ENCODE results near the gene OTOGL.
A peak's percentile ranks its signal among the peaks of the same experiment; 100 is the strongest.

OTOGL gene

DNA sequence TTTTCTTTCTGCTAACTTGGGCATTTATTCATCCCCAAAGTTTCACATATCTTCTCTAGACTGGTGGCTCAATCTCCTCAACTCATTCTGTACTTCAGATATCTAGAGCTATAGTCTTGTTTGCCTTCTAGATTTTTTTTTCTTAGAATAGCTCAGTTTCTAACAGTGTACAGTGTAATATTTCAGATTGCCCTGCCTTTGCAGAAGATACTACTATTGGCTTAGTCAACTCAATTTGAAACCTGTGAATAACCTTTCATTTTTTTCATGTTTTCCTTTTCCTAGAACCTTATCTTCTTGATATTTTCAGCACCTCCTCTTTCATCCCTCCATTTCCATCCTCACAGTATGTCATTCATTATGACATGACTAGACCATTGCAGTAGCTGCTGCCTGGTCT, 69.6 kb downstream of the OTOGL start:
- Mint-ChIP-seq H3K27ac (peak overlapping the region in 1 of 3 experiments; percentile 9), H3K4me1 (peaks cover 23% of the 10 kb centered on the region), H3K36me3 (ENCODE audit: low read depth) (no peaks in the 10 kb centered on the region), H3K4me3 (no peak overlapping the region), H3K27me3 (ENCODE audit: low read depth) (no peaks in the 10 kb centered on the region), H3K9me3 (peaks cover 7% of the 10 kb centered on the region)
- TF ChIP-seq CTCF (IDR thresholded peaks at IDR 0.05; ENCODE audit: unreplicated experiment in 3 of 3): no peak

- no peaks in the 10 kb centered on the region for H3K36me3 Mint-ChIP-seq (ENCODE audit: low read depth)
- no peak overlapping the region for H3K27ac Mint-ChIP-seq
- peaks cover 12% of the 10 kb centered on the region for H3K4me1 Mint-ChIP-seq
- H3K9me3 Mint-ChIP-seq: peaks cover 7% of the 10 kb centered on the region
- no peak for TF ChIP-seq CTCF (IDR thresholded peaks at IDR 0.05; ENCODE audit: unreplicated experiment in 3 of 3)
- no peak overlapping the region for H3K4me3 Mint-ChIP-seq
- no peaks in the 10 kb centered on the region for H3K27me3 Mint-ChIP-seq (ENCODE audit: low read depth)
Measured at GRCh38 chr12:80170915-80171314, 71.6 kb downstream of the OTOGL start.

DNA sequence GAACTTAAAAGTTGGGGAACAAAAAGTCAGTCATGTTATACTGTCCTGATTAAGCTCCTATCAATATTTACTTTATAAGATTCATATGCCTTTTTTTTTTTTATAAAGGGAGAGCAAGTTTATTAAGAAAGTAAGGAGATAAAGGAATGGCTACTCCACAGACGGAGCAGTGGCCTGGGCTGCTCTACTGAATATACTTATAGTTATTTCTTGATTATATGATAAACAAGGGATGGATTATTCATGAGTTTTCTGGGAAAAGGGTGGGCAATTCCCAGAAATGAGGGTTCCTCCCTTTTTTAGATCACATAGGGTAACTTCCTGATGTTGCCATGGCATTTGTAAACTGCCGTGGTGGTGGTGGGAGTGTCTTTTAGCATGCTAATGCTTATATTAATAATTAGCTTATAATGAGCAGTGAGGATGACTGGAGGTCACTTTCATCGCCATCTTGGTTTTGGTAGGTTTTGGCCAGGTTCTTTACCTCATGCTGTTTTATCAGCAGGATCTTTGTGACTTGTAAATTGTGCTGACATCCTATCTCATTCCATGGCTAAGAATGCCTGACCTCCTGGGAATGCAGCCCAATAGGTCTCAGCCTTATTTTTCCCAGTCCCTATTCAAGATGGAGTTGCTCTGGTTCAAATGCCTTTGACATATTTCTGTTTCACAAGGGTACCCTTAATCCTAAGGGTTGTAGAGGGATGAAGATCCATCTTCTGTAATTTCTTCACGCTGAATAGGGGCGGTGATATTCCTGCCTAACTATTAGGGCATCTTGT, 73.9 kb downstream of the OTOGL start:
- peaks cover 7% of the 10 kb centered on the region for H3K9me3 Mint-ChIP-seq
- H3K4me1 Mint-ChIP-seq: no peaks in the 10 kb centered on the region
- H3K27me3 Mint-ChIP-seq (ENCODE audit: low read depth): no peaks in the 10 kb centered on the region
- H3K36me3 Mint-ChIP-seq (ENCODE audit: low read depth): no peaks in the 10 kb centered on the region
- no peak for TF ChIP-seq CTCF (IDR thresholded peaks at IDR 0.05; ENCODE audit: unreplicated experiment in 3 of 3)
- H3K4me3 Mint-ChIP-seq: no peak overlapping the region
- H3K27ac Mint-ChIP-seq: no peak overlapping the region

DNA sequence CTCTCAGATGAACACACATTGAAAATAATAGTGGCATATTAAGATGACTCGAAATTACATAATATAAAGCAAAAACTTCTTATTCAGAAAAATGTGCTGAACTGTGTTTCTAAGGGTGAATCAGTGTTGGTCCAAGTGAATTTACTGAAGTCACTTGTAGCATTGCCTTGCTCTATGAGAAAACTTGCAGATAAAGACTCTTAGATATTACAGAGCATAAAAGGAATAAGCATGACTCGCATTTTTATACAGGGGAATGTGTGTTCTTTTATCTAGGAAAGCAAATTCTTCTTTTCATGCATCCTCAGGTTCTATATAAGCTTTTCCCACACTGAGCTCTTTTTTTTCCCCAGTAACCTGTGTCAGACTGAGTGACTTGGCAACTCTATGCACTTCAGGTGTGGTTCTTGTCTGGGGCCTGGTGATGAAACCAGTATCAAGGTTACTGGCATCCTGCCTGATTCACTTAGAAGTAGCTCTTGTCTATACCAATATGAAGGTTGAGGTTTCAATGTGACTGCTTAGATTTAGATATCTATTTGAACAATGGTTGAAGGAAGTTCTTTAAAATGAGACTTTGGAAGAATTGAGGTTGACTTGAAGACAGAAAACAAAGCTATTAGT, 76.1 kb downstream of the OTOGL start:
- Mint-ChIP-seq H3K4me3 (no peak overlapping the region), H3K9me3 (peaks cover 4% of the 10 kb centered on the region), H3K36me3 (ENCODE audit: low read depth) (no peaks in the 10 kb centered on the region), H3K27ac (no peak overlapping the region), H3K4me1 (no peaks in the 10 kb centered on the region), H3K27me3 (ENCODE audit: low read depth) (peaks cover 3% of the 10 kb centered on the region)
- no peak for TF ChIP-seq CTCF (IDR thresholded peaks at IDR 0.05; ENCODE audit: unreplicated experiment in 3 of 3)

DNA sequence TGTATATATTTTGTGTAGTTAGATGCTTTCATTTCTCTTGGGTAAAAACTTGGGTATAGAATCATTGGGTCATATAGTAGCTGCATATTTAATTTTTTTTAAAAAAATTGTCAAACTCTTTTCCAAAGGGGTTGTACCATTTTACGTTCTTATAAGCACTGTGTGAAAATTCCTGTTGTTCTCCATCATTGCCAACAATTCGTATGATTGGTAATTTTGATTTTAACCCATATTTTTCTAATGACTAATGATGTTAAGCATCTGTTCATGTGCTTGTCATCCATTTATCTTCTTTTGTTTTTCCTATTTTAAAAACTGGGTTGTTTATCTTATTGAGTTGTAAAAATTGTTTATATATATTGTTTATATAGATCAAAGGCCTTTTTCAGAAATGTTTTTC, 77.4 kb downstream of the OTOGL start:
- no peaks in the 10 kb centered on the region for H3K36me3 Mint-ChIP-seq (ENCODE audit: low read depth)
- peaks cover 4% of the 10 kb centered on the region for H3K9me3 Mint-ChIP-seq
- H3K4me1 Mint-ChIP-seq: no peaks in the 10 kb centered on the region
- H3K27me3 Mint-ChIP-seq (ENCODE audit: low read depth): peaks cover 3% of the 10 kb centered on the region
- H3K4me3 Mint-ChIP-seq: no peak overlapping the region
- no peak for TF ChIP-seq CTCF (IDR thresholded peaks at IDR 0.05; ENCODE audit: unreplicated experiment in 3 of 3)
- H3K27ac Mint-ChIP-seq: no peak overlapping the region

DNA sequence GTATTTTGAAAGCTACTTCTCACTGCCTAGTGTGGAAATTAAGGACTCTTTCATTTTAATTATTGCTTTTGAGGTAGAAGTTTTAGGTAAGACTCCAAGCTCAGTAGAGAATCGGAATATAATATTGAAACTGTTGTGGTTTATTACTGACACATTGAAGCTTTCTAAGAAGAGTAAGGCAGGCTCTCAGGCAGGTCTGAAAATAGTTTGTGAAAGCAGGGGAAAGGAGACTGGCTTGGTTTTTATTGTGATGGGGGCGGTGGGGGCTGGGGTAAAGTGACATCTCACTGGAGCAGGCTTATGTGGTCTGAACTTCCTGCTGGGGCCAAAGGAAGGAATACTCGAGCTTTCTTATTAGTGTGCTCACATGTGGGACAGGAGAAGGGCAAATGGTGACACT, 79.5 kb downstream of the OTOGL start:
- H3K4me3 Mint-ChIP-seq: no peak overlapping the region
- no peaks in the 10 kb centered on the region for H3K9me3 Mint-ChIP-seq
- no peaks in the 10 kb centered on the region for H3K36me3 Mint-ChIP-seq (ENCODE audit: low read depth)
- peaks cover 3% of the 10 kb centered on the region for H3K27me3 Mint-ChIP-seq (ENCODE audit: low read depth)
- no peaks in the 10 kb centered on the region for H3K4me1 Mint-ChIP-seq
- no peak overlapping the region for H3K27ac Mint-ChIP-seq
- no peak for TF ChIP-seq CTCF (IDR thresholded peaks at IDR 0.05; ENCODE audit: unreplicated experiment in 3 of 3)

Measured in nephron (organoid).